ENCODE results near the gene YAF2.
"Not testable (repeated sequence)": the region's sequence is repeated elsewhere in the genome, so short reads cannot be mapped to it uniquely, and the experiment has no call there.

YAF2 gene

DNA sequence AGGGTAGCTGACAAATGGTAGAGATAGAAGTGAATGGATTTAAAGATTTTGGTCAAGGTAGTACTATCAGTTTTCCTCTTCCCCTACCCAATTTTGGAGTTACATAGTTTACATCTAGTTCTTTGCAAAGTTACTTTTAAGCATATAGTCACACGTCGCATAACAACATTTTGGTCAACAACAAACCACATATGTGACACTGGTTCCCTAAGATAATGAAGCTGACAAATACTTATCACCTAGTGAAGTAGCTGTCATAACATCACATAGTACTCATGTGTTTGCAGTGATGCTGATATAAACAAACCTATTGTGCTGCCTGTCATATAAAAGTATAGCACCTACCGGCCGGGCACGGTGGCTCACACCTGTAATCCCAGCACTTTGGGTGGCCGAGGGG, 45.4 kb downstream of the YAF2 start:
- no peak for DNase-seq

DNA sequence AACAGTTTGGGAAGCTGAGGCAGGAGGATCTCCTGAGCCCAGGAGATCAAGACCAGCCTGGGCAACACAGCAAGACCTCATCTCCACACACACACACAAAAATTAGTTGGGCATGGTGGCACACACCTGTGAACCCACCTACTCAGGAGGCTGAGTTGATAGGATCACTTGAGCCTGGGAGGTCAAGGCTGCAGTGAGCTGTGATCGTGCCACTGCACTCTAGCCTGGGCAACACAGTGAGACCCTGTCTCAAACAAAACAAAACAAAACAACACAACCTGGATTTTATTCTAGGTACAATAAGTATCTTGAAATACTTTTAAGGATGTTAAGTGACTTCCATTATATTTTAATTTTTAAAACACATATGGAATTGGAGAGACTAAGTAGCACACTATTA, 45.8 kb downstream of the YAF2 start:
- no peak for DNase-seq

DNA sequence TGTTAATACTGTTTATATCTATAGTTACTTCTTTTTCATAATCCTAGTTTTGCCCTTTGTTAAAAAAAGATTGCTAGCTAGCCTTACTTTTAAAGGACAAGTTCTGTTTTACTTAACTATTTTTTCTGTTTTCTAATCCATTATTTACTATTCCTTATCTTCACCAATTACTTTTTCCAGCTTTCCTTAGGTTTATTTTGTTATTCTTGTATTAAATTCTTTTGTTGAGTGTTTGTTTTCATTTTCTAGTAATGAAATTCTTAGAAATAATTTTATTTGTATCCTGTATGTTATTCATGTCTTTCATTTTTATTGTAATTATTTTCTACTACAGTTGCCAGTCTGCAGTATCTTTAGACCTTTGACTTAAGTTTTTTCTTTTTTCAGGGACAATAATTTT, 47.7 kb downstream of the YAF2 start:
- DNase-seq: no peak

DNA sequence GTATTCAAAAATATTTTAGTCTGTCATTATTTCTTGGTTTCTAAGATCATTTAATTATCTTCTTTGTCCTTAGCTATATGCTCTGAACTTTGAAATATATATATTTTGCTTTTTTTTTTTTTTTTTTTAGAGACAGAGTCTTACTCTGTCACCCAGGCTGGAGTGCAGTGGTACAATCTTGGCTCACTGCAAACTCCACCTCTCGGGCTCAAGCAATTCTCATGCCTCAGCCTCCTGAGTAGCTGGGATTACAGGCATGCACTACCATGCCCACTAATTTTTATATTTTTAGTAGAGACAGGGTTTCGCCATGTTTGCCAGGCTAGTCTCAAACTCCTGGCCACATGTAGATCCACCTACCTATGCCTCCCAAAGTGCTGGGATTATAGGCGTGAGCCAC, 49.8 kb downstream of the YAF2 start:
- DNase-seq: not testable (repeated sequence)

DNA sequence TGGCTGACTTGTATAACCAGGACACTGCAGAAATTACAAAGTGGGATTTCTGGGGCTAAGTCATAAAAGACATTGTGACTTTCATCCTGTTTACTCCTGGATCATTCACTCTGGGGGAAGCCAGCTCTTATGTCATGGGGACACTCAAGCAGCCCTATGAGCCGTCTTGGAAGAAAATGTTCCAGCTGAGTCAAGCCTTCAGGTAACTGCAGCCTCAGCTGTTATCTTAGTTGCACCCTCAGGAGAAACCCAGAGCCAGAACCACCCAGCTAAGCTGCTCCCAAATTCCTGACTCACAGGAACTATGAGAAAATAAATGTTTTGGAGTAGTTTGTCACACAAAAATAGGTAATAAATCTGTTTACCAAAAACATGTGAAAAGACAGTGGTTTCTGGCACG, 50.2 kb downstream of the YAF2 start:
- no peak for DNase-seq

DNA sequence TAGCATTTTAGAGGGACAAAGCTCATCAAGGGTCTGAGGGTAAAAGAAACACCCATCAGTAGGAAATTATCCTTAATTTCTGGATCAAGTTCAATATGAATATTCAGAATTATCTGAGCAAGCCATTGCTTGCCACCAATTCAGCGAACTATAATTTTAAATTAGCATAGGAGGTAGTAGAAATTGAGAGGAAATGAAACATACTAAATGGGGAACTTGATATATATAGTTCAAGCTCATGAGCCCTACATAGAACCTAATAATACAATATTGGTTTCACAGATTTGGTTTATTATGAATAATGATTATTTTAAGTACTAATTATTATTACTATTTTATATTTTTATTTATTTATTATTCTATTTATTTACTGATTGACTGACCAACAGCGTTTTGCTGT, 51.3 kb downstream of the YAF2 start:
- no peak for DNase-seq

DNA sequence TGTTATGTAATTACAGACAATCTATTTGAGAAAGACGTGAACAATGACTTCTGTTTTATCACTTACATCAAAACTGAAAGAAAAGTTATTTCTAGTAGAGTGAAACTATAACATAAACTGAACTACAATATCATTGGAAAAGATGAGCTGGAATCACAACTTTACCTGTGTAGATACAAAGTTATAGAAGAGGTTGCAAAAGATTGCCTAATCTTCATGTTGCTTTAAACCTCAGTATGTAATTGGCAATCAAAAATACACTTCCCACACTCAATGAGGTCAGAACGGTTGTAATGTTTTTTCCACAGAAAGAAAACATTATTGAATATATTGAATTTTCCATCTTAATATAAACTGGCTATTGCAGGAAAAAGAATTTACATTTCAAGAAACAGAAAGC, 55.7 kb downstream of the YAF2 start:
- no peak for DNase-seq

DNA sequence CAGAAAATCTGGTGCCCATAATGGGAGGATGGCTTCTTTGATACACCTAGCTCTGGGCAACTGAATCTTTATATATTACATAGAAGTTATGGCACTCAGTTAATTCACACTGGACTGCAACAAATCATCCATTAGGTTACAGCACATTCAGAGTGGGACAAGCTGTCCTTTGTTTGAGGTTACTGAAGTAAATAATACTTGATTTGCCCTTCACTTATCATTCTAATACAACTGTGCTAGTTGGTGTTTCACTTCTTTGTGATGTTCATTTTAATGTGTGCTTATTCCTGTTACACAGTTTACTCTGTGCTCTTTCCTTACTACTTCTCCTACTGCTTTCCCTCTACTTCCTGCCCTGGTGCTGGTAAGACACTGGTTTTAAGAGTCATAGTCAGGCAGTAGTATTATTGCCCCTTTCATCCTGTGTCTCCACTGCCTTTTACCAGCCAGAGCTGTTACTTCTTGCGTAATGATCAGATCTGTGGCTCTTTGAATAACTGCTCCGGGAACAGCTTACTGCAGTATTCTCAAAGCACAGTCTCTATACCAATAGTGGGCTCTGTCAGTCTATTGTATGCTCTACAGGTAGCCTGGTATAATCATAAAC, 57.0 kb downstream of the YAF2 start:
- DNase-seq: no peak

DNA sequence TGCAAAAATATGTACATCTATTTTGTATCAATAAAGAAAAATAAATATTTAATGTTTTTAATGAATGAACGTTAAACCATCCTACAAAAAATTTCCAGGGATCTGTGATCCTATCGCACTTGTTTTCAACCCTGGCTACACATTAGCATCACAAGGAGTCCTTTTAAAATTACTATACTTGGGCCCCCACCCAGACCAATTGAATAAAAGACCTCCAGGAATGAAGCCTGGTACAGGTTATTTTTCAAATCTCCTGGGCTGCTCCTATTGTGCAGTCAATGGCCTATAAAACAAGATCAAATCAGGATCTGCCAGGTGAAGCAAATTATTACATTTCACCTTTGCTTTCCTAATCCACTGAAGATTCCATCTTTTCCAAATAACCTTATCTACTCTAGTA, 59.9 kb downstream of the YAF2 start:
- DNase-seq: no peak

DNA sequence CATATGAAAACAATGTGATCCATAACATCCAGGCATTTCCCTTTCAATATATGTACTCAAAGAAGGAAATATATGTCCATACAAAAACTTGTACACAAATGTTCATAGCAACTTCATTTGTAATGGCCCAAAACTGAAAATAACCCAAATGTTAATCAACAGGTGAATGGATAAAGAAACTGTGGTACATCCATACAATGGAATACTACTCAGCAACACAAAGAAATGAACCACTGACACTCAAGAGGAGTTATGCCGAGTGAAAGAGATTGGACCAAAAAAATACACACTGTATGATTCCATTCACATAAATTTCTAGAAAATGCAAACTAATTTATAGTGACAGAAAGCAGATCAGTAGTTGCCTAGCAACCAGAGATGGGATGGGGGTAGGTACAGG, 63.1 kb downstream of the YAF2 start:
- DNase-seq: no peak

DNA sequence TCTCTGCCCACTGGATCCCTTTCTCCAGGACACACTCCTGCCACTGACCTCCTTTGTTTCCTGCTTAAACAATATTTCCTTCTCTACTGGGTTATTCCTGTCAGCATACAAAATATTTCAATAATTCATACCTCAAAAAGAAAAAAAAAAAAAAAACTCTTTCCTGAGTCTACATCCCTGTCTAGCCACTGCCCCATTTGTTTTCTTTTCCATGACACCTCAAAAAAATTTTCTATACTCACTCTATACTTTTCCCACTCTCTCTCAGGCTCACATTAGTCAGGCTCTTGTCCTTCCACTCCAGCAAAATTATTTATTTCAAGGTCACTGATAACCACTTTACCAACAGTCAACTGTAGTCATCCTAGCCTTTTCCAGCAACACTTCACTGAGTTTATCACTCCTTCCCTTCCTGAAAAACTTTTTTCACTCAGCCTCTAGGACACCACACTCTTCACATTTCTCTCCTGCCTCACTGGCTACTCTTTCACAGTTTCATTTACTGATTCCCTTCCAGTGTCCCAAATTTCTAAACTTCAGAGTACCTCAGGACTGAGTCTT, 64.0 kb downstream of the YAF2 start:
- DNase-seq: no peak

DNA sequence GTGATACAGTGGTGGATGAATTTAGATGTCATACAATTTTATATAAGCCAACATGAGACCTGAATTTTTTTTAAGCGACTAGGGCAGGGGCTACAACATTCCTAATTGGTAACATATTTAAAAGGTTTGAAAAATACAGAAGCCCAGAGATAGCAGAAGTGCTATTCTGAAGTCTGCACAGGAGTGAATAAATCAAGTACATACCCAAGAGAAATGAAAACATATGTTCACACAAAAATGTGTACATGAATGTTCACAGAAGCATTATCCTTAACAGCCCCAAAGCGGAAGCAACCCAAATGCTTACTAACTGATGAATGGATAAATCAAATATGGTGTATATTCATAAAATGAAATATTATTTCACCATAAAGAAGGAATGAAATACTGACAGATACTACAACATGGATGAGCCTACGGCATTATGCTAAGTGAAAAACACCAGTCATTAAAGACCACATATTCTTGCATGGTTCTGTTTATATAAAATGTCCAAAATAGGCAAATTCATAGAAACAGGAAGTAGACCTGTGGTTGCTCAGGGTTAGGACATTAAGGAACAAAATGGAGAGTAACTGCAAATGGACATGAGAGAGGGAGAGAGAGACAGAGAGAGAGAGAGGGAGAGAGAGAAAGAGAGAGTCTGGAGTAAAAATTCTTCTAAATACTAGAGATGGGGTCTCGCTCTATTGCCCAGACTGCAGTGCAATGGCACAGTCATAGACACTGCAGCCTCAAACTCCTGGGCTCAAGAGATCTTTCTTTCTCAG, 65.4 kb downstream of the YAF2 start:
- DNase-seq: no peak

DNA sequence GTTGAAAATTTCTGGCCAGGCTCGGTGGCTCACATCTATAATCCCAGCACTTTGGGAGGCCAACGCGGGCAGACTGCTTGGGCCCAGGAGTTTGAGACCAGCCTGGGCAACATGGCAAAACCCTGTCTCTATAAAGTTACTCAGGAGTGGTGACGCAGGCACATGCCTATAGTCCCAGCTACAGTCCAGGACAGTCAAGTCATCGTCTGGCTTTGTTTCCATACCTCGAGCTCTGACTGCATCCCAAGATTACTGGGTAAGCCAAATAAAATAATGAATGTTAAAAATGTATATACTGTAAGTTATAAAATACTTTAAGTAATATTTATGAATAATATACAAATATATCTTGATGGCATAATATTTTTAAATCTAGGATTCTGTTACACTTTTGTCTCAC, 70.3 kb downstream of the YAF2 start:
- DNase-seq: no peak

DNA sequence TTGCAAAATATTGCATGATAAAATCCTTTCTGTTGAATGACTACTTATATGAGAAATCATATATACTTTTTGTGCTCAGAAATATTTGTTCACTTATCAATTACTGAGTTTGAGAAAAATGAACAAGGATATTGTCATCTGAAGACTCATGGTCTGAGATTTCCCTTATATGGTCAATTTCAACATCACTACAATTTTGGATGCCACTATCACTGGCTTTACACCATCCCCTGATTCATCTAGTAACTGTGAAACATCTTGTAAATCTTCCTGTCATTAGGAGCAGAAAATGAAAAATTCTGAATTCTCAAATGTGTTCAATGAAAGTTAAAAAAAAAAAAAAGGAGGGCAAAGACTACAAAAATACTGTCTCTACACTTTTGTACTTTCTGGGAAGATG, 71.5 kb downstream of the YAF2 start:
- DNase-seq: no peak

DNA sequence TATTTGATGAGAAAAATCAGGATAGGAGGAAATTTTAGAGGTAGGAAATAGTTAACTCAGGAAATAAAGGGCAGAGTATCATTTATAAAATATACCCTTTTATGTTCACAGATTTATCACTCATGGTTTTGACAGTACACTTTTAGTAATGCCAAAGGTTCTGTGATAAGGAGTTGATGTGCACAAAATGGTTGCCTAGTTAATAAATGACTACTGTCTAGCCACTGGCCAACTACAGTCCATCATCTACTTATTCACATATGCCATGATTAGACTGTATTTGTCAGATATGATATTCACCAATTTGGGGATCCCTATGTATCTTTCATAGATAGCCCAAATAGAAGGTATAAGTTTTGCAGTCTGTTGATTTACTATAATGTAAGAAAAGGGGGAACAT, 74.1 kb downstream of the YAF2 start:
- no peak for DNase-seq

DNA sequence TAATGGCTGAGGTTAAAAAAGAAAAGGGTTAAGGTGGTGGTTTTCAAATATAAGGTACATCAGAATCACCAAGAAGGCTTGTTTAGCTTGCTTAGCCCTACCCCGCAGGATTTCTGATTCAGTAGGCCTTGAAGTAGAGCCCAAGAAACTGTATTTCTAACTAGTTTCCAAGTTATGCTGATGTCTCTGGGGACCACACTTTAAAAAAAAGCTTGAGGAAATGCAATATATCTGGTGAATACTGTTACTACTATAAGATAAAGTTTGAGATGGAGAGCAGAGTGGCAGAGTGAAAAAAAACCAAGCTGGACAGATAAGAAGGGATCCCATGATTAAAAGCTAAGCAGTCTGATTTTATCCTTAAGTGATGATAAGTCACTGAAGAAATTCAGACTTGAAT, 75.1 kb downstream of the YAF2 start:
- no peak for DNase-seq

DNA sequence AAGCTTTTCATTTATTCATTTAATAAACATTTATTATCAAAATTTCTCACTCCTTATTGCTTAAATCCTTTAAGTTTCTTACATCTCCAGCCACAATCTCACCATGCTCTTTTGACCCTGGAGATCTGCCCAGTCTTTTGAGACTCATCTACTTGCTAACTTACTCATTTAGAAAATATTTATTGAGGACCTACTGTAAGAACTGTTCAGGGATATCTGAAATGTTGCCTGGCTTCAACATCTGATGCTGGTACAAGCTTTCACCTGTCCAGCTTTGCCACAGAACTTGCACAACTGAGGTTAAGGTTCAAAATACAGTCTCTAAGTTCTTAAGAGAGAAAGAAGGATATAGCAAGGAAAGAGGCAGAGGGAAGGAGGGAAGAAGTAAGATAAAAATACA, 75.9 kb downstream of the YAF2 start:
- DNase-seq: no peak

DNA sequence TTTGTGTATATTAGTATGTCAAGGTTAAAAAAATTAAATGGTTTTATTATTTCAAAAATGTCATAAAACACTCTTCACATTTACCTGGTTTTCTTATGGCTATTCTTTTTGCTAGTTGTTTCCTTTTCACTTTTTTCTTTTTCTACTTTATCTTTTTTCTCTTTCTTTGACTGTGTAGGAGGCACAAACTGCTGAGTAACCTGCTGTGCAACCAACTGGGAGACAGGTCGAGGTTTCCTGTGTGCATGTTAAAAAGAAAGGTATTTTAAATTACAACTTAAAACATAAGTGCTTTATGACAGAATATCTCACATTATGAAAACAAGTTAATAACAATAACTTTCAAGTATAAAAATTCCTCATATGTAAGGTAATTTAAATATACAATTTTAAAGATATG, 76.5 kb downstream of the YAF2 start:
- no peak for DNase-seq

DNA sequence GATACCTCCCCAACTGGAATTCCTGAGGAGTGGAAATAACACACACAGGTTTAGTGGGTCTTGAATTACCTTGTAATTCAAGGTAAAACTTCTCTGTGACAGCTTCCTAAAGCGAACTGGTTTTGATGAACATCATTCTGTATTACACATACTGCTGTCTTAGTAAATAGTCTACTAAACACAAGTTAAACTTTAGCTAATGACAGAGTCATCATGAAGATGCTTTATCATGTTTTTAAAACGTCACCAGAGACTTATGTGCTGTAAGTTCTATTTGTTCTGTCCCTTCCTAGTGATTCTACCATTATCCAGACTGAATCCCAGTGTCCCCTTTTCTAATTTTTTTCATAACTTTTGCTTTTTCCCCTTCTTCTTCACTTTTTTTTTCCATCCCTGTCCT, 81.8 kb downstream of the YAF2 start:
- no peak for DNase-seq

DNA sequence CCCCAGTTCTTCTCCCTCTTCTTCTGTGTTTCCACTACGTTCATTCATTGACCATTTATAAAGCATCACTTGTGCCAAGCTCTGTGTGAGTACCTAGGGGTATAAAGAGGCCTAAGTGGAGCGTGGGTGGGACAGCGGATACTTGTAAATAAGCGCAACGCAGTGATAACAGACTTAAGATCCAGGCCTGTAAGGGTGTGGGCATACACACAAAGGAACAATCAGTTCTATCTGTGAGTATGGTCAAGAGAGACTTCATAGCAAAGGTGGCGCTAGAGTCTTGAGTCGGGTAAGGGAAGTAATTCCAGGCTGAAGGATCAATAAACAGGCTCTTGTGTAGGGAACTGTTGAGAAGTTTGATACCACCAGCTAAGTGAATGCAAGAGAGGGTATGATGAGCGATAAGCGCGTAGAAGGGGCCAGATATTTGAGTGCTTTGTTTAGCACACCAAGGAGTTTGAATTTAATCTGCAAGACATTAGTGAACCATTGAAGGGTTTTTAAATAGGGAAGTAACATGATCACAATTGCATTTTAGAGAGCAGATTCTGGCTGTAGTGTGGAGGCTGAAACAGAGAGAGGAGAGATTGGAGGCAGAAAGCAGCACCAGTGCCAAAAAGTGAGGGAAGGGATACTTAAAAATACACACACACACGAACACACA, 92.4 kb downstream of the YAF2 start:
- DNase-seq: no peak

DNA sequence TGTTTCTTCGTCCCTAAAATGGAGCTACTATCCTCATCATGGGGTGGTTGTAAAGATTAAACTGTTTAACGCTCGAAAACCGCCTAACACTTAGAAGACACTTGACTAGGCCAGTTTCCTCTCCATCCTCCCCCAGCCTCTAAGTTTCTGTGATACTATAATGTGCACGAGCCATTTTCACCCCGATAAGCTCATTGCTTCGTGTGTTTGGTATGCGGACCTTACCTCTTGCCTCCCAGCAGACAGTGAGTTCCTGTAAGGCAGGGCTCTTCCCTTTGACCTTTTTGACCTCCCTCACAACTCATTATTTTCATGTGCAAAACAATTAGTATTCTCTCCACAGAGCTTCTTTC, 92.9 kb downstream of the YAF2 start:
- DNase-seq: no peak

DNA sequence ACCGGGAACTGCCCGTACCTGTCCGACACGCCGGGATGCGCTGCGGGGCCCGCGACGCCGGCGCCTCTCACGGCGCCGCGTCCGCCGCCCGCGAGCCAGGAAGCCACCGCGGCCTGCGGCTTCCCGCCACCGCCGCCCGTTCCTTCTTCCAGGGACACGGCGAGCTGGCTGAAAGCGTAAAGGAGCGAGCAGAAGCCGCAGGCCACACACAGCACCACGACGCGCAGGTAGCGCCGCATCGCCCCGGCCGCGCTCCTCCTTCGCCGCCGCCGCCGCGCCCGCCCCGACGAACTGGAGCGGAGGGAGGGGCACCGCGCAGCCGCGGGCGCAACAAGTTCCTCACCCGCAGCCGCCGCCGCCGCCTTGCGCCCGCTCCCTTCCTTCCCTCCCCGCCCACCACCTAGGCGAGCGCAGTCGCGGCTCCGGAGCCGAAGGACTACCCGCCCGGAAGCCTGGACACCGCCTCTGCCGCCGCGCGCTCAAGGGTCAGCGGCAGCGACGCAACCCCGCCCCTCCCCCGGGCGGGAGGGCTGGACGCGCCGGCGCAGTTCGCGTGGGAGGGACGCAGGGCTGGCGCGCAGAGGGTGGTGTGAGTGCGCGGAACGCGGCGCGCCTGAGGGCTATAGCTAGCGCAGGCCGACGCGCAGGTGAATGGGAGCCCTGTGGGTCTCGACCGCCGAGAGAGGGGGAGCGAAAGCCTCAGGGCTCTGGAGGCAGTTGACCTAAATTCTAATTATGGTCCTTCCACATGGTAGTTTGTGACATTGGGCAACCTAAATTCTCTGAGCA, 93.4 kb downstream of the YAF2 start, which contains the start of gene GXYLT1:
Gene GXYLT1, minus strand, starts transcription at position 467 of the 789 bp plus-strand sequence. Its CDS starts 228 bp downstream, at position 239.
- peak; percentile 7 to 61 for DNase-seq

DNA sequence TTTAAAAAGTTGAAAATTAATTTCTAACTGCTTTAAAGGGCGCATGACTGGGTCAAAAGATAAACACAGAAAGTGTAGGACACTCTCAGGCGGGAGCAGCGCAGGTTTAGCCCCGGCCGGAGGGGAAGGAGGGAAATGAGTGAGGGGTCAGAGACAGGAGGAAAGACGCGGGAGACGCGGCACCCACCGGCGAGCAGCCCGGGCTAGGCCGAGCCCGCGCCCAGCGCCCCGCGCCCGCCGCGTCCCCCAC, 94.0 kb downstream of the YAF2 start:
- no peak for DNase-seq
